Mucosa of gallbladder (tissue), 1 donor: Measurements from ENCODE around the gene PDGFD. TPM values are rescaled to one million over a fixed set of nuclear protein-coding genes. Genes with fewer than 3 reads are reported as not detected.

Source experiments
- DNase-seq: peaks from one replicate; pipeline ENCODE4 v3.0.0-alpha.2; 2020; ENCODE audit warnings: low spot score
- total RNA-seq: library from RNA; stranded (reverse); gene quantifications from one replicate; pipeline ENCODE4 v1.2.1, GENCODE V29; 2021
- donor health status: DM: no; HTN: no; CAD: no.

Gene PDGFD
- total RNA-seq, 1 donor from 2014 or later, result 37.6 TPM

- no peak for DNase-seq
These were observed 243.0 kb downstream of the PDGFD start for GRCh38 chr11:103920933-103921332.

GRCh38 chr11:103920449-103920848, 243.5 kb downstream of the PDGFD start:
- no peak for DNase-seq

GRCh38 chr11:103910721-103911120, 253.2 kb downstream of the PDGFD start:
- no peak for DNase-seq

GRCh38 chr11:103907548-103908455, 256.1 kb downstream of the PDGFD start:
- DNase-seq, result no peak

- no peak for DNase-seq
These were observed 256.8 kb downstream of the PDGFD start for GRCh38 chr11:103907136-103907535.

- no peak for DNase-seq
These were observed 257.6 kb downstream of the PDGFD start for GRCh38 chr11:103906291-103906867.

DNA sequence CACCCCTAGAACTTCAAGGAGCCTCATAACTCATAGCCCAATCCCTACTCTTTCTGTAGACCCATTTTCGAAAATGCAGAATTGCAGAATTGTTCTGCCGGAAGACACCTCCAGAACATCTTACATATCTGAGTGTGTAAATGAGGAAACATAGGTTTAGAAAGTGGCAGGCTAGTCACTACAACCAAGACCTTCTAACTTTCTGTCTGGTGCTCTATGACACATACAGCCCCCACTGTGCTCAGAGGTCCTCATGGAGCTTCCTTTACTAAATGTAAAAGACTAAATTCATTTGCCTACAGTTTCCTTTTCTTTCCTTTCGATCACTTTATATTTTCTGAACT, 259.7 kb downstream of the PDGFD start:
- no peak for DNase-seq

DNA sequence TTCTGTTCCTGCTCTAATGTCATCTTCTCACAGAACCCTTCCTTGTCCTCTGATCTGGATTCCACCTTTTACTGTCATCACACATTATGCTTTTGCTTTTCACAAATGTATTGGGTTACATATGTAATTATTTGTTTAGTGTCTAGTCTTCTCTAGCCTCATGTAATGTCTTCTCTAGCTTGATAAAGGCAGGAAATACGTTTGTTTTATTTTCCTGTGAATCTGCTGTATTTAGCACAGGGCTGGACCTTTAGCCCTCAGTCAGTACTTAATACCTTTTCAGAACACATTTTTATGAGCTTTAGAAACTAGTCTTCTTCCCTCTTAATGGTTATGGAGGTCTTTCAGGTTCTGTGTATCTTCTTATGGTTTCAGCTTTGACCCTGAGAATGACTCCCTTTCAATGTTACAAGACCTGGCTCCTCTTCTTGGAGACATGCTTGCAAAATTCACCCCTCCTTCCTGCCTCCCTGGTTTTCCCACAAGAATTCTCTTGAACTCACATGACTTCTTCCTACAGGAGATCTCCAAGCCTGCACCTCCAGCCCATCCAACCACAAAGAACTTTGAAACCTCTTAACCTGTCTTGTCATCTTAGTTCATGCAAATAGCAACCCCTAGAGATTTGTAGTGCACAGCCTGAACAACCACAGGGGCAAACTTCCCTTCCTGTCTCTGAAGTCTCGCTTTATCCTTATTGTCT, 260.2 kb downstream of the PDGFD start:
- DNase-seq, result no peak

GRCh38 chr11:103902994-103903393, 261.0 kb downstream of the PDGFD start:
- DNase-seq, result no peak

DNA sequence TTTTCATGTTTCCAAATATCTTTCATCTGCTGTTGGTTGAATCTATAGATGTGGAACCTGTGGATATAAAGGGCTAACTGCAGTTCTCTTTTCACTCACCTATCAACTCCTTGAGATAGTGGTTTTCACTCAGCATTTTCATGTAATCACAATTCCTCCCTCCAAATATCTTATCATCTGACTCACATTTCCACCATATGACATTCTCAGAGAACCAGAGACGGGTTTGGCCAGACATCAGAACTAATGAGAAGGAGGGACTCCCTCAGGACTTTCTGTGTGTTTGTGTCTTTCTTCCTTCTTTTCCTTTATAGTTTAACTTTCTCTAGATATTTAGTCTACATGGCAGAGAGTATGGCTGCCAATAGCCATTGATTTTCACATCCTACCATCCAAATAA, 262.3 kb downstream of the PDGFD start:
- no peak for DNase-seq

GRCh38 chr11:103898577-103899336, 265.2 kb downstream of the PDGFD start:
- DNase-seq, result no peak

DNA sequence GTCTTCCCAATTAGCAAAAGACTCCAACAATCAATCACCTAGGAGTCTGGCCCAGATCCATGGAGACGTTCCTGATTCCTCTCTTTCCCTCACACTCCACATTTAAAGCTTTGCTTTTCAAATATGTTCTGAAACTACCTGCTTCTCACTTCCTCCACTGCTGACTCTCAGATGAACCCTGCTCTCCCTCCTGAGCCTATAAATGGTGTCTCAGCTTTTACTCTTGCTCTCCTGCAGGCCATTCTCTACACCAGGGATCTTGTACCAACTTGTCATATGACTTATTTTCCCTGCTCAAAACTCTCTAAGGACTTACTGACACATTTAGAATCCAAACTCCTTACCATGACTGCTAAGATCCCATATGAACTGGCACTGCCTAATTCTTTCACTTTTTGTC, 265.9 kb downstream of the PDGFD start:
- no peak for DNase-seq

- DNase-seq, result no peak
These were observed 266.6 kb downstream of the PDGFD start for GRCh38 chr11:103897160-103897936.

GRCh38 chr11:103895106-103895505, 268.8 kb downstream of the PDGFD start:
- DNase-seq, result no peak

DNA sequence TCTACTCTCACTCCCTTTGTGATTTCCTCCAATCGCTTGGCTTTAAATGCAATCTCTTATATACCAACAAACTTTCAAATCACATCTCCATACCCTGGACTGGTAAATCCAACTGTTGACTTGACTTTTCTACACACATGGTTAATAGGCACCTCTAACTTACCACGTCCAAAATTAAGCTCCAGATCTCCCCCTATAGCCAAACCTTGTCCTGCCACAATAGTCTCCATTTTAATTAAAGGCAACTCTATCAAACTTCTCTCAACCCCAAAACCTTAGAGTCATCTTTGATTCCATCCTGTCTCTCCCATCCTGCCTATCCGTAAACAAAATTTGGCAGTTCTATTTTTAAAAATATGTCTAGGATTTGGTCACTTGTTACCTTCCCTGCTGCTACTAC, 269.3 kb downstream of the PDGFD start:
- no peak for DNase-seq

DNA sequence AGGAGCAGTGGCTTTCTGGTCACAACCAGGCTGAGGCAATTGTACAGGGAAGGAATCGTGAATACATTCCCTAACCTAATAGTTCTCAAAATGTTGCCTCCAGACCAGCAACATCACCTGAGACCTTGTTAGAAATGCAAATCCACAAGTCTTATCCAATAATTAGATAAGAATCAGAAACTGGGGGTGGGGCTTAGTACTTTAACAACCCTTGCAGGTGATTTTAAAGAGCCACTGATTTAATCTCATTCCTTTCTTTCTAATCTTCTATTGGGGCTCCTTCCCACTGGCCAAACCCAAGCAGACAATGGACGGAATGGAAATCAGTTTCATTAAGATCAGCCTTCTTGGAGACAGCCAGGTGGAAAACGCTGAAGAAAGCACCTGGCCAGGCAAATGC, 269.9 kb downstream of the PDGFD start:
- no peak for DNase-seq

GRCh38 chr11:103893371-103893770, 270.6 kb downstream of the PDGFD start:
- no peak for DNase-seq

DNA sequence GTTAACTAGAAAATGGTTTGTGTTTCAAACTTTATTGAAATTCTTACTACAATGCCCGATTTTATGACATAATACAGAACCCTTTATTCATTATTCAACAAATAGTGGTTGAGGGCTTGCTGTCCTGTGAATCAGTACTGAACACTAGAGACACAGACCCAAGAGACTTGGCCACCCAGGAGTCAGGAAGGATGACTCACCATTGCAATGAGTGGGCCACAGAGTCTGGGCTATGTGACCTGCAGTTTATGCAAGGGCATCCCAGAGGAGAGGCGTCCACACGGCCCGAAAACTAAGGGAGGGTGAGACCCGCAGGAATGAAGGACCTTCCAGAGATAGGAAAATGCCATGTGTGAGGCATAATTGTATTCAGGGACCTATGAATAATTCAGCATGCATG, 271.3 kb downstream of the PDGFD start:
- no peak for DNase-seq

DNA sequence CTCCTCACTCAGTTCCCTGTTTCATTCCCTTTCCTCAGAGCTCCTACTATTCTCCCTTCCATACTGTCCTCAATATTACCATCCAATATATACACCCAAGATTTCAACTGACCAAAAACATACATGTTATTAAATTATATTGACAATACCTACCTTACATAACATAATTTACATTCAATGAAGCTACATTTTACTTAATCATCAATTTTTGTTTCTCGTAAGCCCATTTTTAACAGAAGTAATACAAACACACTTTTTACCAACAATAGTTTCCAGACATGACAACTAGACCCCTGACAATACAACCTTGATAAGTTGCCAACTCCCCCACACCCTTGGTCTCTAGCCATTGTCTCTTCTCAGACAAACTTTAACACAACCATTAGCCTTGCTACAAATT, 273.3 kb downstream of the PDGFD start:
- no peak for DNase-seq

DNA sequence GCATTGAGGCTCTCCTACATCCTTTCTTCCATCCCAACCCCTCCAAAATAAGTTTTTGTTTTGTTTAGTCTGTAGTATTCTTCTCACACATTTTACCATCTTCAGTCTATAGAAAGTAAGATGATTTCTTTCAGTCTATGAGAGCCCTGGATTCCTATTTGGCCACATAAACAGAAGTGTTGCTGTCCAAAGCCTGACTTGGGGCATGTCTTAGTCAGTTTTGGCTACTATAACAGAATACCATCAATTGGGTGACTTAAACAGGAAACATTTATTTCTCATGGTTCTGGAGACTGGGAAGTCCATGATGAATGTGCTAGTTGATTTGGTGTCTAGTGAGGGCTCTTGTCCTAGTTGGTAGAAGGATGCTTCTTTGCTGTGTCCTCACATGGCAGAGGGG, 274.3 kb downstream of the PDGFD start:
- DNase-seq, result no peak

DNA sequence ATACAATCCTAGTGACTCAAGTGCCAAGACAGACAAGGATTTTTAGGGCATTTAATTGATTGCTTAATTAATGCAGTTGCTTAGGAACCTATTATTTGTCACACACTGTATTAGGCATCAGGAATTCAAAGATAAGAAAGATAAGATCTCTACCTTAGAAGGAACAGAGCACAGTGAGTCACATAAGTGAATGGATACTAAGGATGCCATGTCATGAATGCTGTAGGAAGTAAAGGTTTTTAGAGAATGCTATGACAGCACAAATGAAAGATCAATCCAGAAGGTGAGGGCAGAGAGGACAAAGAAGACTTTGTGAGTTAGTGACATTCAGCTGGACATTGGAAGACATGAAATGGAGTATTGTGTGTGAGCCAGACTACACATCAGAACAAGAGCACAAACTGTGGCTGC, 275.4 kb downstream of the PDGFD start:
- DNase-seq, result no peak
